SH-SY5Y (cell line): ENCODE data around the gene DHX16.

Experiments used
- GATA2 ChIP-seq: IDR thresholded peaks from 2 replicates; pipeline ENCODE4 v1.6.1; 2011; ENCODE audit warnings: mild to moderate bottlenecking, low read depth, low read length
- GATA3 ChIP-seq: IDR thresholded peaks from 2 replicates; pipeline ENCODE4 v1.6.1; 2011; ENCODE audit warnings: low read depth, mild to moderate bottlenecking, low read length, moderate library complexity

- TF ChIP-seq GATA2 (no peak), GATA3 (no peak)
Measured at GRCh38 chr6:30625511-30625910, 47.3 kb downstream of the DHX16 start.
